Progenitor cell of endocrine pancreas (in vitro differentiated cells): ENCODE results near the gene FAM43B. TPM values are rescaled to one million over a fixed set of nuclear protein-coding genes. Genes with fewer than 3 reads are reported as not detected.

Experiments used
- DNase-seq: peaks from one replicate; pipeline ENCODE4 v3.0.0; 2021; ENCODE audit warnings: low spot score; ENCODE audit not compliant: unreplicated experiment
- H3K27ac Mint-ChIP-seq: 2 replicates; pipeline ENCODE4 v1.8.0; 2021; ENCODE audit warnings: mild to moderate bottlenecking, moderate library complexity, mixed read lengths
- H3K27me3 Mint-ChIP-seq: 2 replicates; pipeline ENCODE4 v1.8.0; 2021; ENCODE audit warnings: mixed read lengths
- H3K36me3 Mint-ChIP-seq: 2 replicates; pipeline ENCODE4 v1.8.0; 2022; ENCODE audit warnings: mixed read lengths; ENCODE audit not compliant: insufficient read depth
- H3K4me1 Mint-ChIP-seq: 2 replicates; pipeline ENCODE4 v1.8.0; 2021; ENCODE audit warnings: low read depth, mixed read lengths
- H3K4me3 Mint-ChIP-seq: 2 replicates; pipeline ENCODE4 v1.8.0; 2021; ENCODE audit warnings: low read depth, mild to moderate bottlenecking, moderate library complexity, mixed read lengths
- H3K9me3 Mint-ChIP-seq: 2 replicates; pipeline ENCODE4 v1.8.0; 2021; ENCODE audit warnings: low read depth, mixed read lengths
- CTCF ChIP-seq: fragments of 200-600 bp; sonication (generic); IDR thresholded peaks from one replicate; pipeline ENCODE4 v1.5.0; 2021; ENCODE audit warnings: antibody characterized with exemption, mild to moderate bottlenecking; ENCODE audit not compliant: unreplicated experiment
- long read RNA-seq: library from polyadenylated mRNA; unstranded; transcript quantifications from one replicate; pipeline ENCODE4 v2.0.0, GENCODE V29; 2020
- total RNA-seq: library from RNA; stranded (reverse); gene quantifications from 2 replicates; pipeline ENCODE4 v1.2.1, GENCODE V29; 2021

FAM43B gene, protein sequence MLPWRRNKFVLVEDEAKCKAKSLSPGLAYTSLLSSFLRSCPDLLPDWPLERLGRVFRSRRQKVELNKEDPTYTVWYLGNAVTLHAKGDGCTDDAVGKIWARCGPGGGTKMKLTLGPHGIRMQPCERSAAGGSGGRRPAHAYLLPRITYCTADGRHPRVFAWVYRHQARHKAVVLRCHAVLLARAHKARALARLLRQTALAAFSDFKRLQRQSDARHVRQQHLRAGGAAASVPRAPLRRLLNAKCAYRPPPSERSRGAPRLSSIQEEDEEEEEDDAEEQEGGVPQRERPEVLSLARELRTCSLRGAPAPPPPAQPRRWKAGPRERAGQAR
- total RNA-seq: 0.10 and 0.16 TPM in 2 replicates
- long read RNA-seq: 0 reads

- TF ChIP-seq CTCF: no peak
- no peaks in the 10 kb centered on the region for H3K9me3 Mint-ChIP-seq
- peaks cover 32% of the 10 kb centered on the region for H3K27me3 Mint-ChIP-seq
- peak within 1 kb of the TSS; percentile 72 for H3K4me3 Mint-ChIP-seq
- DNase-seq: peak; percentile 49
- no peak within 1 kb of the TSS for H3K27ac Mint-ChIP-seq
- H3K4me1 Mint-ChIP-seq: peaks cover 7% of the 10 kb centered on the region
- no peaks in the 10 kb centered on the region for H3K36me3 Mint-ChIP-seq
These were observed at the start of gene FAM43B for GRCh38 chr1:20551945-20552727. TSS of gene FAM43B (plus strand) at chr1:20552573. CDS start at chr1:20552974, 401 bp downstream.

GRCh38 chr1:20505488-20505887 is 46.9 kb upstream of the FAM43B start:
- Mint-ChIP-seq H3K36me3 (peaks cover 1% of the 10 kb centered on the region), H3K4me3 (peak overlapping the region; percentile 58), H3K9me3 (no peaks in the 10 kb centered on the region), H3K4me1 (peaks cover 5% of the 10 kb centered on the region), H3K27me3 (peaks cover 9% of the 10 kb centered on the region), H3K27ac (no peak overlapping the region)
- TF ChIP-seq CTCF: no peak
- no peak for DNase-seq

DNA sequence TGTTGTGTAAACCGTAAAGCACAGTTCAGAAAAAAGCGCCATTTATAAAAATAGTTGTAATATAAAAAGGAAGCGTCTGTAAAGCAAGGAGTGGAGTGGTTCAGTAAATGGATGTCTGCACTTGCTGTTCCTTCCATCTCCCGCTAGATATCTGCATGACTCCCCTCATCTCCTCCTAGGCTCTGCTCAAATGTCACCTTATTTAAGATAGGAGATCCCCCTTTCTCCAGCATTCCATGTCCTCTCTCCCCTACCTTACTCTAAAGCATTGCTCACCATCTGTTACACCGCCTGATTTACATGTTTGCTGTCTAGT is 45.2 kb upstream of the FAM43B start:
- no peak for DNase-seq
- Mint-ChIP-seq H3K27ac (peak overlapping the region; percentile 88), H3K9me3 (no peaks in the 10 kb centered on the region), H3K4me1 (peaks cover 5% of the 10 kb centered on the region), H3K36me3 (no peaks in the 10 kb centered on the region), H3K27me3 (peaks cover 22% of the 10 kb centered on the region), H3K4me3 (peak overlapping the region; percentile 89)
- no peak for TF ChIP-seq CTCF

DNA sequence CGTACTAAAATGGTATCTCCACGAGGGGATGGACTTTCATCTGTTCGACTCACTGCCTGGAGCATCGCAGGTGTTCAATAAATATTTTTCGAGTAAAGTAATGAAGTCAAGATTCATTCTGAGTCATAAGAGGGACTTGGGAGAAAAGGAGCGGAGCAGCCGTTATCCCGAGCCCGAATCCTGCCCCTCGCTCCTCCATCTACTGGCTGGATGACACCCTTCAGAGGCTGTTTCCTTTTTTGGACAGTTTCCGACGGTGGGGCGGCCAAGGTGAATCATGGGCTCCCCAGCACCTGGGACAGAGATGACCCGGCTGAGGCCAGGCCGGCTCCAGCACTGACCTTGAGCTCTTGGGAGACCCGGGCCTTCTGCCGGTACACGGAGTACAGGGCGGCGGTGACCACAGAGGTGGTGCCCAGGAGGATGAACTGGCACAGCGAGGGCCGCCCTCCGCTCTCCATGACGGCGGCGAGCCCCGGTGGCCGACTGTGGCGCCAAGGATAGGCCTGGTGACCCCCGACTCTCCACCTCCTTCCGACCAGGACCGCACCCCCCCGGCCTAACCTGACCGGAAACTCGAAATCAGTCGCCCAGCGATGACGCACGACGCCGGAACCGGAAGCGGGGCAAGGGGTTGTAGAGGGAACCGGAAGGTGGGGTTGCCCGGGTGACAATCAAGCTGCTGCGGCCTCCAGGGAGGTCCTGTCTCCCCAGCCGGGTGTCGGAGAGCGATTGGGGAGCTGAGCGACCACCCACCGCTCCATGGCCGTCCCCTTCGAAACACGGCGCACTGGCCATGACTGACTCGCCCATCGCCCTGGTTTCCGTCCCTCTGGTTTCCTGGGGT is 44.6 kb upstream of the FAM43B start, which contains the start of gene MUL1:
MUL1 (minus strand) TSS at position 588 of the 847 bp plus-strand sequence; CDS start at position 461, 127 bp downstream.
- peak within 1 kb of the TSS; percentile 89 for H3K4me3 Mint-ChIP-seq
- H3K36me3 Mint-ChIP-seq: no peaks in the 10 kb centered on the region
- DNase-seq: peak; percentile 87
- no peak for TF ChIP-seq CTCF
- no peaks in the 10 kb centered on the region for H3K9me3 Mint-ChIP-seq
- peaks cover 5% of the 10 kb centered on the region for H3K4me1 Mint-ChIP-seq
- peaks cover 27% of the 10 kb centered on the region for H3K27me3 Mint-ChIP-seq
- H3K27ac Mint-ChIP-seq: peak within 1 kb of the TSS; percentile 88

DNA sequence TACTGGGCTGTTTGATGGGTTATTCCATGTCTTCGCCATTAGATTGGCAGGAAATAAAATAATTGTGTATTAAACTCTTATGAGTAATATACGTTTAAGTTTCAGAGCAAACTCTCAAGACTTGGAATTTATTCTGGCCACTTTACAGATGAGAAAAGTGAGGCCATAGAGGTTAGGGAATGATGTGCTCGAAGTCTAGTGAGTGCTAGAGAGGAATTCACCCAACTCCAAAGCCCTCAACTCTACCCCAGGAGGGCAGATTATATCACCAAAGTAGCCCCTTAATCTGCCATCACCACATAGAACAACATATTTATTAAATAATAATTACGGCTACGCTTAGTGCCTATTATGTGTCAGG is 44.0 kb upstream of the FAM43B start:
- Mint-ChIP-seq H3K36me3 (no peaks in the 10 kb centered on the region), H3K4me1 (peaks cover 5% of the 10 kb centered on the region), H3K4me3 (peak overlapping the region; percentile 89), H3K9me3 (no peaks in the 10 kb centered on the region), H3K27me3 (peaks cover 33% of the 10 kb centered on the region), H3K27ac (peak overlapping the region; percentile 88)
- no peak for DNase-seq
- TF ChIP-seq CTCF: no peak
